Prostate gland (tissue), 2 donors: ENCODE data around the gene GNPTAB.

ENCODE experiments used
- CTCF ChIP-seq, 4 experiments: fragments of 200-600 bp in 2 of 4; fragments of 450-650 bp in 2 of 4; sonication (generic) in 2 of 4; IDR thresholded peaks; 1 replicate in 3 of 4; 2 replicates in 1 of 4; pipeline ENCODE4 v1.5.1; 2016 to 2019; ENCODE audit warnings: antibody characterized with exemption in 4 of 4, mild to moderate bottlenecking in 2 of 4, moderate library complexity in 2 of 4
- POLR2A ChIP-seq: fragments of 450-650 bp; IDR thresholded peaks from one replicate; pipeline ENCODE4 v1.6.1; 2016; ENCODE audit warnings: antibody characterized with exemption, mild to moderate bottlenecking

- no peak for TF ChIP-seq POLR2A
- no peak for TF ChIP-seq CTCF (IDR thresholded peaks at IDR 0.05)
Observed at GRCh38 chr12:101703487-101703886, 127.3 kb downstream of the GNPTAB start.
